RWPE1 (cell line): ENCODE measurements around the gene CDH3.

Source experiments
- CTCF ChIA-PET: fragments of 350-600 bp; sonication (Branson Sonifier 250); formaldehyde crosslinking; extraction: SDS; loops from one replicate; lab custom pipeline; 2021; lab: Yijun Ruan, JAX
- POLR2A ChIA-PET: fragments of 400-600 bp; formaldehyde crosslinking; extraction: SDS; loops from one replicate; lab custom pipeline; 2020; ENCODE audit warnings: antibody characterized with exemption; ENCODE audit not compliant: low non-redundant PET; lab: Yijun Ruan, JAX
- DNase-seq: peaks from one replicate; pipeline ENCODE4 v3.0.0; 2012; ENCODE audit warnings: low spot score
- H3K27ac ChIP-seq: fragments of 450-650 bp; 2 replicates; pipeline ENCODE4 v1.5.1; 2017
- TF ChIP-seq, protein P1 (sequence below): fragments of 450-650 bp; conservative IDR thresholded peaks from 2 replicates; pipeline ENCODE4 v1.5.1; 2017; ENCODE audit warnings: low read depth, mild to moderate bottlenecking

Gene CDH3

DNA sequence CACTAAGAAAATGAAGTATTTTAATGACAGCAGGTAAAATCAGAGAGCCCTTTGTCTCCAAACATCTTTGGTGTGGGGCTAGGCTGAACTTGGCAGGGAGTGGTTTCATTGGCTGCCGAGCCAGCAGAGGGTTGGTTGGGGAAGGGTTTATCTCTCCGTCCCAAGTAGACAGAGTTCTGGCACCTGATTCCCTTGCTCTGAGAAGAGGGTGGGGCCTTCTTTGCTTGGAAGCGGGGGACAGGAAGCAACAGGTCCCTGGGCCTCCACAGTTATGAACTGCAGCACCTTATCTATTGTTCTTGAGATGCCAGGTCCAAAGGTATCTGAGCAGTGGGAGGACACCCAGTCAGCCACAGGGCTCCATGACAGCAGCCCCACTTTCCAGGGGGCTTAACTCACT, 79.7 kb downstream of the CDH3 start:
- POLR2A ChIA-PET = no interaction called here
- H3K27ac ChIP-seq = peak overlapping the region; percentile 74
- TF ChIP-seq, protein P1, sequence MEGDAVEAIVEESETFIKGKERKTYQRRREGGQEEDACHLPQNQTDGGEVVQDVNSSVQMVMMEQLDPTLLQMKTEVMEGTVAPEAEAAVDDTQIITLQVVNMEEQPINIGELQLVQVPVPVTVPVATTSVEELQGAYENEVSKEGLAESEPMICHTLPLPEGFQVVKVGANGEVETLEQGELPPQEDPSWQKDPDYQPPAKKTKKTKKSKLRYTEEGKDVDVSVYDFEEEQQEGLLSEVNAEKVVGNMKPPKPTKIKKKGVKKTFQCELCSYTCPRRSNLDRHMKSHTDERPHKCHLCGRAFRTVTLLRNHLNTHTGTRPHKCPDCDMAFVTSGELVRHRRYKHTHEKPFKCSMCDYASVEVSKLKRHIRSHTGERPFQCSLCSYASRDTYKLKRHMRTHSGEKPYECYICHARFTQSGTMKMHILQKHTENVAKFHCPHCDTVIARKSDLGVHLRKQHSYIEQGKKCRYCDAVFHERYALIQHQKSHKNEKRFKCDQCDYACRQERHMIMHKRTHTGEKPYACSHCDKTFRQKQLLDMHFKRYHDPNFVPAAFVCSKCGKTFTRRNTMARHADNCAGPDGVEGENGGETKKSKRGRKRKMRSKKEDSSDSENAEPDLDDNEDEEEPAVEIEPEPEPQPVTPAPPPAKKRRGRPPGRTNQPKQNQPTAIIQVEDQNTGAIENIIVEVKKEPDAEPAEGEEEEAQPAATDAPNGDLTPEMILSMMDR = no peak
- CTCF ChIA-PET = no interaction called here
- DNase-seq = no peak

DNA sequence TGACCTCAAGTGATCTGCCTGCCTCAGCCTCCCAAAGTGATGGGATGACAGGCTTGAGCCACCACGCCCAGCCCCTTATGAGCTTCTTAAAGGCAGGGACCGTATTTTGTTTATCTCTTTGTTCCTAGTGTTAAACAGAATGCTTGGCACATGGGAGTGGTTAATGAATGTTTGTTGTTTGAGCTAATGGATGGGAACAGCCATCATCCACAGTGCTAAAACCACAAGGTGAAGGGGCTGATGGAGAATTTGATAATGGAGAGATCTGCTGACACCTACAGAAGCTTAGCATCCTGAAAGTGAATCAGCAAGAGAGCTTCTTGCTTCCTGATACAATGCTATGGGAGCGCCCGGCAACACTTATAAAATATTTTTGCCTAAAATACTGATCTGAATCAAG, 83.4 kb downstream of the CDH3 start:
- ChIA-PET POLR2A (interaction anchor here (0.6 kb wide), 1 partner anchor 8 kb away, joined by 3 read pairs; the partner anchor contains the start of gene CDH1), CTCF (interaction anchor here (0.7 kb wide), 1 partner anchor 1096 kb away, joined by 3 read pairs; no protein-coding TSS in a partner anchor)
- no peak for DNase-seq
- no peak overlapping the region for H3K27ac ChIP-seq
- TF ChIP-seq, protein P1 = no peak

DNA sequence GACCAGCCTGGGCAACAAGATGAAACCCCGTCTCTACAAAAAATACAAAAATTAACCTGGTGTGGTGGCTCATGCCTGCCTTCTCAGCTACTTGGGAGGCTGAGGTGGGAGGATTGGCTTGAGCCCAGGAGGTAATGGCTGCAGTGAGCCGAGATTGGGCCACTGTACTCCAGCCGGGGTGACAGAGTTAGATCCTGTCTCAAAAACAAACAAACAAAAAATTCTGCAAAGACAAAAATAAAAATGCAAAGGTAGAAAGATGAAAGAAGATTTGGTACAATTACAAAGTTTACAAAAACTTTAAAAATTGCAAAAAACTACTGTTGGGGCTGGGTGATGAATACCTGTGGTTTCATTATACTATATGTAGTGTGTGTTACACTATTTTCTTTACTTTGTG, 86.5 kb downstream of the CDH3 start:
- POLR2A ChIA-PET = no interaction called here
- H3K27ac ChIP-seq = peak overlapping the region; percentile 83
- DNase-seq = no peak
- TF ChIP-seq, protein P1 = no peak
- CTCF ChIA-PET = no interaction called here

DNA sequence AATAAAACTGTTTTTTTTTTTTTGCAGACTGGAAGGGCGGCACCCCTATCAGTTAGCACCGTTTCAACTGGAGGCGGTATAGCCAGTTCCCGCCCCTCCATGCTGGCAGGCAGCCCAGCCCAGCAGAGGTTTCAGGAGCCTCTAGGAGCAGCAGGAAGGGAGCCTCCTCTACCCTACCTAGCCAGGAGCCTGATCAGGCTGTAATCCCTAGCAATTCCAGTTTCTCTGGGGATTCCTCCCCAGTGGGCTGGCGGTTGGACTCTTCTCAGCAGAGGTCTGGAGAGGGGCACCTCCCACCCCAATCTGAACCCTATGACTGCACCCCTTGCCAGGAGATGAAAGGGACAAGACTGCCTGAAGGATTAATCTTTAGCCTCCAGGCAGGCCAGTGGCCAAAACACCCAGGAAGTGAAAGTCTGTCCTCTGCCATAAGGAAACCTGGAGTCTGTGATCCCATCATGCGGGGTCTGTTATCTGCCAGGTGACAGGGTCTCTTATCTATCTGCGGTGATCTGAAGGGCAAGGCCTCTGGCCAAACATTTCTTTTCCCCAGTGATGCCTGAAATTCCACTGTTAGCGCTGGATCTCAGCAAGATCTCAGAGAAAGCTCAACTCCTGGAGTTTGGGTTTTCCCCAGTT, 87.1 kb downstream of the CDH3 start:
- peak overlapping the region; percentile 83 for H3K27ac ChIP-seq
- TF ChIP-seq, protein P1 = no peak
- DNase-seq = peak; percentile 68
- ChIA-PET POLR2A (no interaction called here), CTCF (interaction anchor here (0.6 kb wide), 1 partner anchor 66 kb away, joined by 3 read pairs; no protein-coding TSS in a partner anchor)

DNA sequence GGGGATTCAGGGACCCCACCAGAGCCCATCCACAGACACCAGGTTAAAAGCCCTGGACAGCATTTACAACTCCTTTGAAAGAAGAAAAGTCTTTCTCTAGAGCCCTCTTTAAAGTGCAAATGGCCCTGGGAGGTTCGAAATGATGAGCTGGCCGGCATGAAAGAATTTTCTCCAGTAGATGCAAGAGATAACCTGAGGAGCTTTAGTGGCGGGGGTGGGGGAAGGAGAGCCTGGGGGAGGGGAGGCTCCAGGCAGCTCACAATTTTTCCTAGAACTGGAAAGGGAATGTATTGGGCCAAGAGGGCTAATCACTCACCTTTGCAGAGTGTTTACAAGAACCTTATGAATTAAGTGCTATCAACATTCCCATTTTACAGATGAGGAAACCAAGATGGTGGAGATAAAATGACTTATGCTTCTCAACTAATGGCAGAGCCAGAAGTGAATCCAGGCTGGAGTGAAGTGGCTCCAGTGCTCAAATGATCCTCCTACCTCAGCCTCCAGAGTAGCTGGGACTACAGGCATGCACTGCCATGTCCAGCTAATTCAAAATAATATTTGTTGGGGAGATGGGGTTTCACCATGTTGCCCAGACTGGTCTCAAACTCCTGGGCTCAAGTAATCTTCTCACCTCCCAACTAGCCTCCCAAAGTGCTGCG, 87.8 kb downstream of the CDH3 start:
- H3K27ac ChIP-seq = peak overlapping the region; percentile 83
- DNase-seq = no peak
- TF ChIP-seq, protein P1 = no peak
- ChIA-PET POLR2A (no interaction called here), CTCF (interaction anchor here (0.6 kb wide), 1 partner anchor 65 kb away, joined by 3 read pairs; no protein-coding TSS in a partner anchor)

DNA sequence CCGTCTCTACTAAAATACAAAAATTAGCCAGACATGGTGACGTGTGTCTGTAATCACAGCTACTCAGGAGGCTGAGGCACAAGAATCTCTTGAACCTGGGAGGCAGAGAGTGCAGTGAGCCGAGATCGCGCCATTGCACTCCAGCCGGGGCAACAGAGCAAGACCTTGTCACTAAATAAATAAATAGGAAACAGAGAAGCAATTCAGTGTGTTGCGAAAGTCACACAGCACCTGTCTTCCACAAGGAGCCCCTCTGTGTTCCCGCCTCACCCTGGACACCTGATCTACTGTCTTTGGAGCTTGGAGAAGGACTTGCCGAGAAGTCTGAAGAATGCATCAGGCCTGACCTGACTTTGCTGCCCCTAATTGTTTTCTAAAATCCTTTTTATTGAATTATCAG, 88.5 kb downstream of the CDH3 start:
- DNase-seq = no peak
- CTCF ChIA-PET = no interaction called here
- no peak overlapping the region for H3K27ac ChIP-seq
- POLR2A ChIA-PET = no interaction called here
- TF ChIP-seq, protein P1 = no peak
